Endothelial cell of umbilical vein (primary cell): ENCODE data around the gene INPP5K. TPM values are rescaled to one million over a fixed set of nuclear protein-coding genes. Genes with fewer than 3 reads are reported as not detected.
"Not testable (repeated sequence)": the region's sequence is repeated elsewhere in the genome, so short reads cannot be mapped to it uniquely, and the experiment has no call there.

Experiments
- BruUV-seq: library from RNA; stranded (reverse); fragments of 400-500 nt; replicated peaks from 2 replicates; lab custom pipeline; 2021; lab: Mats Ljungman, UMichigan
- CTCF ChIA-PET: fragments of 300-600, 350-600 bp; sonication (Branson Sonifier 250); formaldehyde crosslinking; loops from one replicate; lab custom pipeline; 2021; ENCODE audit warnings: antibody characterized with exemption, inconsistent platforms; lab: Charles Lee
- POLR2A ChIA-PET: fragments of 300-600, 350-600 bp; sonication (Branson Sonifier 250); formaldehyde crosslinking; loops from one replicate; lab custom pipeline; 2021; ENCODE audit warnings: antibody characterized with exemption, inconsistent platforms; lab: Charles Lee
- DNase-seq: peaks from one replicate; pipeline ENCODE4 v3.0.0-alpha.2; 2011; ENCODE audit warnings: low read depth, low spot score
- FAIRE-seq: peaks from 2 replicates; lab custom pipeline; 2011; peaks lifted over from hg19 to GRCh38; lab: Jason Lieb, UNC
- H2AFZ ChIP-seq: 2 replicates; pipeline ENCODE4 v1.6.0; 2012; ENCODE audit warnings: low read depth, low read length, control low read depth, inconsistent platforms
- H3K27ac ChIP-seq: 2 replicates; pipeline ENCODE4 v1.5.1; 2011; ENCODE audit warnings: low read depth, mild to moderate bottlenecking, control low read depth, low read length, moderate library complexity; ENCODE audit not compliant: insufficient read depth
- H3K27me3 ChIP-seq, 2 experiments: 2 replicates each; pipeline versions ENCODE4 v1.6.0 to v1.6.1; 2011; ENCODE audit warnings: low read length in 2 of 2, mixed read lengths in 1 of 2; ENCODE audit not compliant: control insufficient read depth in 2 of 2, insufficient read depth in 2 of 2
- H3K36me3 ChIP-seq, 2 experiments: 2 replicates in 1 of 2; 3 replicates in 1 of 2; pipeline ENCODE4 v1.5.1; 2011; ENCODE audit warnings: low read length in 2 of 2, mild to moderate bottlenecking in 1 of 2, moderate library complexity in 1 of 2; ENCODE audit not compliant: control insufficient read depth in 2 of 2, insufficient read depth in 2 of 2; ENCODE audit errors: extremely low read depth in 1 of 2
- H3K4me1 ChIP-seq: 3 replicates; pipeline ENCODE4 v1.5.1; 2011; ENCODE audit warnings: mild to moderate bottlenecking, low read length; ENCODE audit not compliant: control insufficient read depth, insufficient read depth; ENCODE audit errors: extremely low read depth
- H3K4me2 ChIP-seq: 2 replicates; pipeline ENCODE4 v1.6.1; 2011; ENCODE audit warnings: low read length, control low read depth, mixed read lengths; ENCODE audit not compliant: insufficient read depth
- H3K4me3 ChIP-seq, 3 experiments: fragments of 200-600 bp in 1 of 3; sonication (generic), shearing (Covaris generic) in 1 of 3; replicated peaks in 1 of 3; 2 replicates each; pipeline ENCODE4 v1.5.1; 2011 to 2016; ENCODE audit warnings: control low read depth in 3 of 3, low read length in 3 of 3, mild to moderate bottlenecking in 2 of 3, inconsistent platforms in 1 of 3, low read depth in 1 of 3, moderate library complexity in 1 of 3; ENCODE audit not compliant: insufficient read depth in 1 of 3
- H3K79me2 ChIP-seq: 2 replicates; pipeline ENCODE4 v1.6.0; 2012; ENCODE audit warnings: low read length, inconsistent platforms; ENCODE audit not compliant: control insufficient read depth, insufficient read depth
- H3K9ac ChIP-seq: replicated peaks from 2 replicates; pipeline ENCODE3; 2011; ENCODE audit warnings: low read length, control low read depth; ENCODE audit not compliant: insufficient read depth; ENCODE audit errors: extremely low read depth
- H3K9me1 ChIP-seq: replicated peaks from 3 replicates; pipeline ENCODE4 v1.6.0; 2011; ENCODE audit warnings: mild to moderate bottlenecking, low read length; ENCODE audit not compliant: control insufficient read depth, insufficient read depth; ENCODE audit errors: extremely low read depth
- H3K9me3 ChIP-seq: replicated peaks from 2 replicates; pipeline ENCODE4 v1.5.1; 2012; ENCODE audit warnings: low read length, inconsistent platforms; ENCODE audit not compliant: control insufficient read depth, insufficient read depth
- H4K20me1 ChIP-seq: replicated peaks from 2 replicates; pipeline ENCODE3; 2011; ENCODE audit warnings: mild to moderate bottlenecking, low read length; ENCODE audit not compliant: control insufficient read depth, insufficient read depth; ENCODE audit errors: extremely low read depth
- CTCF ChIP-seq, 2 donors: IDR thresholded peaks; 1 replicate in 1 of 2; 2 replicates in 1 of 2; pipeline ENCODE4 v1.5.1; 2011; ENCODE audit warnings: low read length in 2 of 2, mild to moderate bottlenecking in 2 of 2, moderate library complexity in 2 of 2, control low read depth in 1 of 2, inconsistent platforms in 1 of 2, low read depth in 1 of 2; ENCODE audit not compliant: insufficient read depth in 1 of 2; ENCODE audit errors: extremely low read depth in 1 of 2
- EZH2 ChIP-seq: IDR thresholded peaks from 2 replicates; pipeline ENCODE4 v1.6.1; 2012; ENCODE audit warnings: borderline replicate concordance, low read depth, mild to moderate bottlenecking, moderate library complexity, low read length, inconsistent platforms; ENCODE audit not compliant: severe bottlenecking
- FOS ChIP-seq: IDR thresholded peaks from 2 replicates; pipeline ENCODE4 v1.6.1; 2011; ENCODE audit warnings: mild to moderate bottlenecking, low read length, moderate library complexity, borderline replicate concordance; ENCODE audit not compliant: insufficient read depth
- GATA2 ChIP-seq: IDR thresholded peaks from 2 replicates; pipeline ENCODE4 v1.7.0; 2011; ENCODE audit warnings: low read depth, mild to moderate bottlenecking, moderate library complexity, mixed read lengths, low read length; ENCODE audit not compliant: insufficient read length, insufficient read depth
- JUN ChIP-seq: IDR thresholded peaks from 2 replicates; pipeline ENCODE4 v1.6.1; 2011; ENCODE audit warnings: borderline replicate concordance, low read depth; ENCODE audit not compliant: insufficient read length, insufficient read depth
- MAX ChIP-seq: IDR thresholded peaks from 2 replicates; pipeline ENCODE4 v1.6.1; 2011; ENCODE audit not compliant: insufficient read depth, insufficient read length
- MYC ChIP-seq: IDR thresholded peaks from one replicate; pipeline ENCODE4 v1.6.1; 2011; ENCODE audit warnings: mild to moderate bottlenecking, low read depth, low read length
- POLR2A ChIP-seq: IDR thresholded peaks from 2 replicates; pipeline ENCODE4 v1.6.1; 2012; ENCODE audit warnings: low read depth, mild to moderate bottlenecking, control low read depth, low read length
- POLR2AphosphoS5 ChIP-seq: IDR thresholded peaks from 2 replicates; pipeline ENCODE4 v1.6.1; 2012; ENCODE audit warnings: low read depth, mild to moderate bottlenecking, control low read depth, low read length, moderate library complexity; ENCODE audit not compliant: insufficient read depth
- dilution Hi-C: fragments of 300-500 bp; cut with MboI; formaldehyde crosslinking; loops from one replicate; pipeline ENCODE4 v1.15.0; 2019; ENCODE audit warnings: low sequenced_read_pairs; ENCODE audit not compliant: extremely low pct_ligation_motif_present
- intact Hi-C: fragments of 100-400 bp; cut with micrococcal nuclease; formaldehyde crosslinking; loops from one replicate; pipeline ENCODE4 v1.10.0; 2022
- polyA plus RNA-seq, 4 experiments: library from polyadenylated mRNA; depleted of rRNA in 3 of 4; stranded (reverse) in 3 of 4; unstranded in 1 of 4; fragments of >200 nt; gene quantifications; 2 replicates each; pipeline versions ENCODE4 v1.2.1 to v1.2.3, GENCODE V29; 2011 to 2012; ENCODE audit warnings: missing spikeins in 1 of 4
- total RNA-seq: library from RNA; stranded (reverse); gene quantifications from 2 replicates; pipeline ENCODE4 v1.2.3, GENCODE V29; 2021

The INPP5K gene
- total and polyA plus RNA-seq, 2 donors (not counting 3 experiments of a cell fraction or from before 2014, with no cell fraction given): 44.2 to 54.1 TPM

- TF ChIP-seq JUN (no peak), GATA2 (no peak), EZH2 (no peak), POLR2AphosphoS5 (no peak), MAX (no peak), MYC (no peak), POLR2A (no peak), FOS (no peak), CTCF (IDR thresholded peaks at IDR 0.05; ENCODE audit: extremely low read depth in 1 of 2, insufficient read depth in 1 of 2, low read depth in 1 of 2, low read length in 2 of 2) (no peak)
- no TSS peak for BruUV-seq
- DNase-seq (no peak), FAIRE-seq (no peak)
- H3K9ac ChIP-seq: no peak overlapping the region
- no peak overlapping the region for H3K4me2 ChIP-seq
- POLR2A ChIA-PET: no interaction called here
- H3K4me1 ChIP-seq: peaks cover 22% of the 10 kb centered on the region
- no peak overlapping the region for H3K4me3 ChIP-seq
- peaks cover 34% of the 10 kb centered on the region for H3K79me2 ChIP-seq
- intact Hi-C loops: loop anchor here (5.0 to 10.0 kb wide), 2 partner anchors 151 to 297 kb away; partner anchors contain the start of gene TLCD2
- CTCF ChIA-PET: interaction anchor here (1.3 to 3.0 kb wide), 3 partner anchors 10 to 85 kb away, joined by 4 to 20 read pairs (median 7); no protein-coding TSS in a partner anchor
- no peaks in the 10 kb centered on the region for H3K9me1 ChIP-seq
- H3K27me3 ChIP-seq: no peaks in the 10 kb centered on the region
- H3K36me3 ChIP-seq: no peaks in the 10 kb centered on the region
- dilution Hi-C loops: no loop called here
- H3K27ac ChIP-seq: no peak overlapping the region
- H3K9me3 ChIP-seq: no peaks in the 10 kb centered on the region
- peaks cover 4% of the 10 kb centered on the region for H4K20me1 ChIP-seq
- no peak overlapping the region for H2AFZ ChIP-seq
Observed at GRCh38 chr17:1563786-1564613, 47.6 kb upstream of the INPP5K start.

GRCh38 chr17:1563471-1563785, 47.0 kb upstream of the INPP5K start:
- H3K36me3 ChIP-seq, BruUV-seq, DNase-seq, H3K9me3 ChIP-seq, H3K27me3 ChIP-seq, FAIRE-seq, POLR2A ChIA-PET, H3K4me2 ChIP-seq, H3K9me1 ChIP-seq, H3K4me3 ChIP-seq, H3K9ac ChIP-seq, dilution Hi-C loops, H3K27ac ChIP-seq, H2AFZ ChIP-seq, H4K20me1 ChIP-seq: not testable (repeated sequence)
- intact Hi-C loops: loop anchor here (5.0 to 10.0 kb wide), 2 partner anchors 151 to 296 kb away; partner anchors contain the start of gene TLCD2
- peaks cover 39% of the 10 kb centered on the region for H3K79me2 ChIP-seq
- peaks cover 22% of the 10 kb centered on the region for H3K4me1 ChIP-seq
- CTCF ChIA-PET: interaction anchor here (1.3 to 3.0 kb wide), 3 partner anchors 11 to 85 kb away, joined by 4 to 20 read pairs (median 7); no protein-coding TSS in a partner anchor
